ENCODE data around the gene ERCC4. TPM values are rescaled to one million over a fixed set of nuclear protein-coding genes. Genes with fewer than 3 reads are reported as not detected.

Gene ERCC4
- total RNA-seq, 1 experiment from 2014 or later = 6.2 TPM

- no peak for DNase-seq (ENCODE audit: low spot score)
- in situ Hi-C loops (cut with HindIII; ENCODE audit: low sequenced_read_pairs) = no loop called here
Measured at GRCh38 chr16:13907431-13907830, 12.5 kb upstream of the ERCC4 start.

GRCh38 chr16:13909069-13909468 lies 10.9 kb upstream of the ERCC4 start:
- in situ Hi-C loops (cut with HindIII; ENCODE audit: low sequenced_read_pairs) = no loop called here
- no peak for DNase-seq (ENCODE audit: low spot score)

GRCh38 chr16:13909872-13910303 lies 10.1 kb upstream of the ERCC4 start:
- in situ Hi-C loops (cut with HindIII; ENCODE audit: low sequenced_read_pairs) = no loop called here

GRCh38 chr16:13911306-13911705 lies 8.6 kb upstream of the ERCC4 start:
- no peak for DNase-seq (ENCODE audit: low spot score)
- in situ Hi-C loops (cut with HindIII; ENCODE audit: low sequenced_read_pairs) = no loop called here

More at GRCh38 chr16:13909872-13910303, 10.1 kb upstream of the ERCC4 start:
- DNase-seq (ENCODE audit: low spot score) = peak; percentile 22

- in situ Hi-C loops (cut with HindIII; ENCODE audit: low sequenced_read_pairs) = no loop called here
- no peak for DNase-seq (ENCODE audit: low spot score)
Measured at GRCh38 chr16:13911871-13912270, 8.1 kb upstream of the ERCC4 start.

GRCh38 chr16:13912891-13913290 lies 7.1 kb upstream of the ERCC4 start:
- no peak for DNase-seq (ENCODE audit: low spot score)
- in situ Hi-C loops (cut with HindIII; ENCODE audit: low sequenced_read_pairs) = no loop called here

- in situ Hi-C loops (cut with HindIII; ENCODE audit: low sequenced_read_pairs) = no loop called here
Measured at GRCh38 chr16:13913374-13914292, 6.3 kb upstream of the ERCC4 start.

GRCh38 chr16:13915033-13915635 lies 4.8 kb upstream of the ERCC4 start:
- in situ Hi-C loops (cut with HindIII; ENCODE audit: low sequenced_read_pairs) = no loop called here
- DNase-seq (ENCODE audit: low spot score) = no peak

More at GRCh38 chr16:13913374-13914292, 6.3 kb upstream of the ERCC4 start:
- DNase-seq (ENCODE audit: low spot score) = no peak

- DNase-seq (ENCODE audit: low spot score) = no peak
- in situ Hi-C loops (cut with HindIII; ENCODE audit: low sequenced_read_pairs) = no loop called here
Measured at GRCh38 chr16:13919330-13919682, 648 bp upstream of the ERCC4 start.

- in situ Hi-C loops (cut with HindIII; ENCODE audit: low sequenced_read_pairs) = no loop called here
- DNase-seq (ENCODE audit: low spot score) = no peak
Measured at GRCh38 chr16:13920510-13920818, 510 bp downstream of the ERCC4 start.

- DNase-seq (ENCODE audit: low spot score) = no peak
- in situ Hi-C loops (cut with HindIII; ENCODE audit: low sequenced_read_pairs) = no loop called here
Measured at GRCh38 chr16:13921328-13921727, 1.4 kb downstream of the ERCC4 start.

- DNase-seq (ENCODE audit: low spot score) = peak; percentile 67
- in situ Hi-C loops (cut with HindIII; ENCODE audit: low sequenced_read_pairs) = no loop called here
Measured at GRCh38 chr16:13923703-13924298, 3.8 kb downstream of the ERCC4 start.

GRCh38 chr16:13926464-13926863 lies 6.5 kb downstream of the ERCC4 start:
- in situ Hi-C loops (cut with HindIII; ENCODE audit: low sequenced_read_pairs) = no loop called here
- no peak for DNase-seq (ENCODE audit: low spot score)

GRCh38 chr16:13926891-13927290 lies 6.9 kb downstream of the ERCC4 start:
- in situ Hi-C loops (cut with HindIII; ENCODE audit: low sequenced_read_pairs) = no loop called here
- no peak for DNase-seq (ENCODE audit: low spot score)

GRCh38 chr16:13928646-13929045 lies 8.7 kb downstream of the ERCC4 start:
- in situ Hi-C loops (cut with HindIII; ENCODE audit: low sequenced_read_pairs) = no loop called here
- DNase-seq (ENCODE audit: low spot score) = no peak

- no peak for DNase-seq (ENCODE audit: low spot score)
- in situ Hi-C loops (cut with HindIII; ENCODE audit: low sequenced_read_pairs) = no loop called here
Measured at GRCh38 chr16:13931845-13932244, 11.9 kb downstream of the ERCC4 start.

- in situ Hi-C loops (cut with HindIII; ENCODE audit: low sequenced_read_pairs) = no loop called here
- no peak for DNase-seq (ENCODE audit: low spot score)
Measured at GRCh38 chr16:13935408-13935807, 15.5 kb downstream of the ERCC4 start.

- DNase-seq (ENCODE audit: low spot score) = no peak
- in situ Hi-C loops (cut with HindIII; ENCODE audit: low sequenced_read_pairs) = no loop called here
Measured at GRCh38 chr16:13936155-13936554, 16.2 kb downstream of the ERCC4 start.

- DNase-seq (ENCODE audit: low spot score) = no peak
- in situ Hi-C loops (cut with HindIII; ENCODE audit: low sequenced_read_pairs) = no loop called here
Measured at GRCh38 chr16:13936596-13937081, 16.7 kb downstream of the ERCC4 start.

GRCh38 chr16:13937411-13937810 lies 17.5 kb downstream of the ERCC4 start:
- DNase-seq (ENCODE audit: low spot score) = no peak
- in situ Hi-C loops (cut with HindIII; ENCODE audit: low sequenced_read_pairs) = no loop called here
